Cardiac ventricle fibroblast (primary cell): ENCODE results near the gene TUFM. TPM values are rescaled to one million over a fixed set of nuclear protein-coding genes. Genes with fewer than 3 reads are reported as not detected.

Experiments used
- total RNA-seq: library from RNA; depleted of rRNA; stranded (reverse); fragments of >200 nt; gene quantifications from 2 replicates; pipeline ENCODE4 v1.2.3, GENCODE V29; 2015

Gene TUFM
- 116 and 129 TPM in 2 replicates for total RNA-seq

GRCh38 chr16:28846080-28846932 lies at the start of gene TUFM:
TSS of gene TUFM (minus strand) at chr16:28846348. CDS start at chr16:28846269, 79 bp downstream.

GRCh38 chr16:28878083-28878926 lies 32.2 kb upstream of the TUFM start, which contains the start of gene ATP2A1:
TSS of gene ATP2A1 (plus strand) at chr16:28878488. CDS start at chr16:28878672, 184 bp downstream.

GRCh38 chr16:28822520-28823290 lies 23.4 kb downstream of the TUFM start, which contains the start of gene ATXN2L:
TSS of gene ATXN2L (plus strand) at chr16:28822999. CDS start at chr16:28823260, 261 bp downstream.

Other genes with a start within 250 kb of the TUFM start
- gene SULT1A2, start 249.3 kb downstream of the TUFM start, total RNA-seq: 2.7 and 3.1 TPM in 2 replicates
- gene SULT1A1, start 236.3 kb downstream of the TUFM start, total RNA-seq: 28.6 and 35.3 TPM in 2 replicates
- 0.06 TPM in 1 of 2 replicates, not detected in the other for gene NPIPB8, start 208.3 kb downstream of the TUFM start, total RNA-seq
- 304 and 379 TPM in 2 replicates for gene EIF3C, start 134.9 kb downstream of the TUFM start, total RNA-seq
- 1.0 TPM in 1 of 2 replicates, not detected in the other for gene NPIPB9, start 94.6 kb downstream of the TUFM start, total RNA-seq
- gene ATXN2L, start 23.3 kb downstream of the TUFM start, total RNA-seq: 51.1 and 69.8 TPM in 2 replicates
- gene SH2B1, start 17.5 kb upstream of the TUFM start, total RNA-seq: 20.7 and 28.6 TPM in 2 replicates
- gene ATP2A1, start 32.1 kb upstream of the TUFM start, total RNA-seq: not detected in 2 replicates
- 18.1 and 27.3 TPM in 2 replicates for gene RABEP2, start 78.9 kb upstream of the TUFM start, total RNA-seq
- gene CD19, start 85.6 kb upstream of the TUFM start, total RNA-seq: not detected in 2 replicates
- gene NFATC2IP, start 104.6 kb upstream of the TUFM start, total RNA-seq: 9.5 and 14.2 TPM in 2 replicates
- 30.3 and 33.2 TPM in 2 replicates for gene SPNS1, start 128.4 kb upstream of the TUFM start, total RNA-seq
- 0.56 and 0.93 TPM in 2 replicates for gene LAT, start 138.7 kb upstream of the TUFM start, total RNA-seq